Upper lobe of left lung (tissue), 6 donors: ENCODE results near the gene ZNF729. TPM values are rescaled to one million over a fixed set of nuclear protein-coding genes. Genes with fewer than 3 reads are reported as not detected.
A peak's percentile ranks its signal among the peaks of the same experiment; 100 is the strongest.

Experiments
- ATAC-seq, 2 donors: fragments of 200-7000 bp; cut with Tn5 transposase; one replicate each; pipeline ENCODE4 v1.9.1; 2022; ENCODE audit warnings: mild to moderate bottlenecking in 2 of 2, moderate library complexity in 2 of 2; ENCODE audit not compliant: low FRiP score in 2 of 2
- DNase-seq, 2 donors: peaks; one replicate each; pipeline ENCODE4 v3.0.0-alpha.2; 2019 to 2020
- H3K27ac ChIP-seq, 4 donors: fragments of 200-600 bp; sonication (generic); one replicate each; pipeline ENCODE4 v1.5.1; 2016 to 2019
- H3K27me3 ChIP-seq, 4 donors: fragments of 200-600 bp; sonication (generic); one replicate each; pipeline ENCODE4 v1.5.1; 2017 to 2019
- H3K36me3 ChIP-seq, 4 donors: fragments of 200-600 bp; sonication (generic); one replicate each; pipeline ENCODE4 v1.5.1; 2016 to 2019
- H3K4me1 ChIP-seq, 4 donors: fragments of 200-600 bp; sonication (generic); one replicate each; pipeline ENCODE4 v1.5.1; 2018 to 2019
- H3K4me3 ChIP-seq, 4 donors: fragments of 200-600 bp; sonication (generic); one replicate each; pipeline ENCODE4 v1.5.1; 2017 to 2019; ENCODE audit warnings: mild to moderate bottlenecking in 2 of 4, moderate library complexity in 1 of 4
- H3K9me3 ChIP-seq, 4 donors: fragments of 200-600 bp; sonication (generic); one replicate each; pipeline ENCODE4 v1.5.1; 2018 to 2019
- EP300 ChIP-seq, 4 donors: sonication (generic); formaldehyde crosslinking; IDR thresholded peaks; one replicate each; pipeline ENCODE4 v1.5.1; 2017; ENCODE audit warnings: antibody characterized with exemption in 4 of 4, control low read depth in 2 of 4
- POLR2A ChIP-seq, 4 donors: fragments of 450-650 bp; IDR thresholded peaks; one replicate each; pipeline ENCODE4 v1.5.1; 2016 to 2017; ENCODE audit warnings: antibody characterized with exemption in 4 of 4, mild to moderate bottlenecking in 2 of 4
- POLR2AphosphoS5 ChIP-seq, 2 donors: sonication (generic); formaldehyde crosslinking; IDR thresholded peaks; one replicate each; pipeline ENCODE4 v1.5.1; 2017; ENCODE audit warnings: antibody characterized with exemption in 2 of 2
- WGBS, 2 donors: methylation state at CpG; one replicate each; pipeline ENCODE4 v1.1.5; 2017 to 2018; 5-methylcytosine and 5-hydroxymethylcytosine counted together
- total RNA-seq, 6 donors: library from RNA; depleted of rRNA in 4 of 6; stranded (reverse); fragments of >200 nt in 4 of 6; gene quantifications; one replicate each; pipeline versions ENCODE4 v1.1.0 to v1.2.1, GENCODE V29; 2016 to 2021
- TF ChIP-seq, protein P1 (sequence below), 6 experiments: fragments of 450-650 bp in 4 of 6; fragments of 200-600 bp in 2 of 6; sonication (generic) in 2 of 6; IDR thresholded peaks; one replicate each; pipeline ENCODE4 v1.5.1; 2016 to 2019; ENCODE audit warnings: antibody characterized with exemption in 6 of 6
- donor health status: DM: no; HTN: no; CAD: no; lungs with moderate emphysema.
- donor health status: DM: no; HTN: yes; CAD: no; lungs with severe emphysema.

The ZNF729 gene
- total RNA-seq = not detected

DNA sequence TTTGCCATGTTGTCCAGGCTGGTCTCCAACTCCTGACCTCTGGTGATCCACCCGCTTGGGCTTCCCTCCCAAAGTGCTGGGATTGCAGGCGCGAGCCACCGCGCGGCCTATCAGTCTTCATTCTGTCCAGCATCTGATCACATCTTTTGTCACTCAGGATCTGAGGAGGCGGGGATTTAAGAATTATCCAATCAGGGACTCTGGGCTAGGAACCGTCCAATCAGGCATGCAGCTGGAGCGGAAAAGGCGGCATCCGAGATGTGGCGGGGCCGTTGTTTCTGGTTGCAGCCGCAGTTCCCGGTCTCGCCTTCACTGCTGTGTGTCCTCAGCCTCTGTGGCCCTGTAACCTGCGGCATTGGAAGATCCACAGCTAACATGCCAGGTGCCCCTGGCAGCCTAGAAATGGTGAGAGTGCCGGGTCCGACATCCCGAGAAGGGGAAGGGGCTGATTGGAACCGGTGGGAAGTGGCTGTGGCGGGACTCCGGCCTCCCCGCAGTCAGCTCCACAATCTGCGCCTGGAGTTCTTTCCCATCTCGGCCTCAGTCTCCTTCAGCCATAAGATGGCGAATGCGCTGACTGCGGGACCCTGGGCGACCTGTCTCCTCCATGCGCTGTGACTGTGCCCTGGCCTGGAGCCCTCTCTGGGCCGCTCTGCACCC, at the start of gene ZNF729:
TSS of gene ZNF729 (plus strand) at position 291 of the 660 bp plus-strand sequence. CDS start at position 376, 85 bp downstream.
- TF ChIP-seq POLR2AphosphoS5 (IDR thresholded peaks at IDR 0.05) = no peak
- TF ChIP-seq EP300 (IDR thresholded peaks at IDR 0.05) = no peak
- TF ChIP-seq POLR2A (IDR thresholded peaks at IDR 0.05) = no peak
- TF ChIP-seq, protein P1, sequence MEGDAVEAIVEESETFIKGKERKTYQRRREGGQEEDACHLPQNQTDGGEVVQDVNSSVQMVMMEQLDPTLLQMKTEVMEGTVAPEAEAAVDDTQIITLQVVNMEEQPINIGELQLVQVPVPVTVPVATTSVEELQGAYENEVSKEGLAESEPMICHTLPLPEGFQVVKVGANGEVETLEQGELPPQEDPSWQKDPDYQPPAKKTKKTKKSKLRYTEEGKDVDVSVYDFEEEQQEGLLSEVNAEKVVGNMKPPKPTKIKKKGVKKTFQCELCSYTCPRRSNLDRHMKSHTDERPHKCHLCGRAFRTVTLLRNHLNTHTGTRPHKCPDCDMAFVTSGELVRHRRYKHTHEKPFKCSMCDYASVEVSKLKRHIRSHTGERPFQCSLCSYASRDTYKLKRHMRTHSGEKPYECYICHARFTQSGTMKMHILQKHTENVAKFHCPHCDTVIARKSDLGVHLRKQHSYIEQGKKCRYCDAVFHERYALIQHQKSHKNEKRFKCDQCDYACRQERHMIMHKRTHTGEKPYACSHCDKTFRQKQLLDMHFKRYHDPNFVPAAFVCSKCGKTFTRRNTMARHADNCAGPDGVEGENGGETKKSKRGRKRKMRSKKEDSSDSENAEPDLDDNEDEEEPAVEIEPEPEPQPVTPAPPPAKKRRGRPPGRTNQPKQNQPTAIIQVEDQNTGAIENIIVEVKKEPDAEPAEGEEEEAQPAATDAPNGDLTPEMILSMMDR (IDR thresholded peaks at IDR 0.05) = no peak
- Histone ChIP-seq H3K4me1 (no peaks in the 10 kb centered on the region), H3K4me3 (no peak within 1 kb of the TSS), H3K36me3 (no peaks in the 10 kb centered on the region), H3K27me3 (no peaks in the 10 kb centered on the region), H3K27ac (no peak within 1 kb of the TSS), H3K9me3 (peaks cover 0 to 14% (median 5%) of the 10 kb centered on the region in 4 donors)
- ATAC-seq (peak in 1 of 2 donors; percentile 60), DNase-seq (peak in 1 of 2 donors; percentile 37)
- 10% methylated on average over 28 to 32 of the region's 32 CpGs for WGBS, 2 donors

DNA sequence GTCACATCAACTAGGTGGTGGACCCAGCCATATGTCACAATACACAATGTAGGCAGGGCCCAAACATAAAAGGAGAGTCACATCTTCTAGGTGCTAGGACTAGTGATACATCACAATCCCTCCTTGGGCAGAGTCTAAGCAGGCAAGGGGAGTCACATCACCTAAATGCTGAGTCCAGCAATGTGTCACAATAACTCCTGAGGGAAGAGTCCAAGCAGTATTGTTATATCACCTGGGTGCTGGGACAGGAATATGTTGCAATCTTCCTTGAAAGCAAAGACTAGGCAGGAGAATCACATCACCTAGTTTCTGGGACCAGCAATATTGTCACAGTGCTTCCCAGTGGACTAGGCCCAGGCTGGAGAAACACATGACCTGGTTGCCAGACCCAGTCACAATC, 29.4 kb upstream of the ZNF729 start:
- no peak overlapping the region for H3K27ac ChIP-seq
- no peak overlapping the region for H3K4me3 ChIP-seq
- ATAC-seq = no peak
- H3K36me3 ChIP-seq = no peaks in the 10 kb centered on the region
- H3K27me3 ChIP-seq = no peaks in the 10 kb centered on the region
- no peaks in the 10 kb centered on the region for H3K4me1 ChIP-seq
- TF ChIP-seq POLR2A (IDR thresholded peaks at IDR 0.05) (no peak), POLR2AphosphoS5 (IDR thresholded peaks at IDR 0.05) (no peak), EP300 (IDR thresholded peaks at IDR 0.05) (no peak)
- TF ChIP-seq, protein P1 (IDR thresholded peaks at IDR 0.05) = no peak
- H3K9me3 ChIP-seq = peaks cover 0 to 9% (median 2%) of the 10 kb centered on the region in 4 donors
- no peak for DNase-seq

DNA sequence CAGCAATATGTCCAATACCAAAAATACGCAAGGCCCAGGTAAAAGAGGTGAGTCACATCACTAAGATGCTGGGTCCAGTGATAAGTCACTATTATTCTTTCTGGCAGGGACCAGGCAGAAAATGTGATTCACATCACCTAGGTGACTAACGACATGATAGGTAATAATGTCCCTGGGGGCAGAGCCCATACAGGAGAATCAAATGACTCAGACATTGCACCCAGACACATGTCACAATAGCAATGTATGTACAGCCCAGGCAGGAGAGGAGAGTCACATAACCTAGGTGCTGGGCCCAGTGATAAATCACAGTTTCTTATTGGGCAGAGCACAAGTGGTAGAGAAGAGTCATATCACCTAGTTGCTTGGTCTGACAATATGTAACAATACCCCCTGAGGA, 28.9 kb upstream of the ZNF729 start:
- Histone ChIP-seq H3K27me3 (no peaks in the 10 kb centered on the region), H3K36me3 (no peaks in the 10 kb centered on the region), H3K4me1 (no peaks in the 10 kb centered on the region), H3K27ac (no peak overlapping the region), H3K4me3 (no peak overlapping the region), H3K9me3 (peaks cover 0 to 14% (median 2%) of the 10 kb centered on the region in 4 donors)
- ATAC-seq = no peak
- DNase-seq = no peak
- TF ChIP-seq EP300 (IDR thresholded peaks at IDR 0.05) (no peak), POLR2AphosphoS5 (IDR thresholded peaks at IDR 0.05) (no peak), POLR2A (IDR thresholded peaks at IDR 0.05) (no peak)
- TF ChIP-seq, protein P1 (IDR thresholded peaks at IDR 0.05) = no peak
- WGBS, 2 donors = 84 to 90% methylated on average over 2 of the region's 2 CpGs

DNA sequence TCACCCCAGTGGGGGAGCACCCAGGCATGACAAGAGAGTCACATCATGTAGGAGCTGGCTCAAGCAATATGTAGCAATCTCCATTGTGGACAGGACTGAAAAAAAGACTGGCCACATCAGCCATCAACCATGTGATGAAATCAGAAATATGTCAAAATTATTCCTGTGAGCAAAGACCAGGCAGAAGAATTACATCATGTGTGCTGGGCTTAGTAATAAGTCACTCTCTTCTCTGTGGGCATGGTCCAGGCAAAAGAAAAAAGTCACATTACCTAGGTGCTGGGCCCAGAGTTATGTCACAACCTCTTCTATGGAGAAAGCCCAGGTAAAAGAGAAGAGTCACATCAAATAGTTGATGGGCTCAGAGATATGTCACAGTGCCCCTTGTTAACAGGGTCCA, 28.3 kb upstream of the ZNF729 start:
- ATAC-seq (no peak), DNase-seq (no peak)
- no peaks in the 10 kb centered on the region for H3K27me3 ChIP-seq
- H3K4me1 ChIP-seq = no peaks in the 10 kb centered on the region
- no peak overlapping the region for H3K27ac ChIP-seq
- no peaks in the 10 kb centered on the region for H3K36me3 ChIP-seq
- H3K9me3 ChIP-seq = peaks cover 0 to 17% (median 2%) of the 10 kb centered on the region in 4 donors
- H3K4me3 ChIP-seq = no peak overlapping the region
- TF ChIP-seq POLR2AphosphoS5 (IDR thresholded peaks at IDR 0.05) = no peak
- no peak for TF ChIP-seq EP300 (IDR thresholded peaks at IDR 0.05)
- TF ChIP-seq, protein P1 (IDR thresholded peaks at IDR 0.05) = no peak
- TF ChIP-seq POLR2A (IDR thresholded peaks at IDR 0.05) = no peak

DNA sequence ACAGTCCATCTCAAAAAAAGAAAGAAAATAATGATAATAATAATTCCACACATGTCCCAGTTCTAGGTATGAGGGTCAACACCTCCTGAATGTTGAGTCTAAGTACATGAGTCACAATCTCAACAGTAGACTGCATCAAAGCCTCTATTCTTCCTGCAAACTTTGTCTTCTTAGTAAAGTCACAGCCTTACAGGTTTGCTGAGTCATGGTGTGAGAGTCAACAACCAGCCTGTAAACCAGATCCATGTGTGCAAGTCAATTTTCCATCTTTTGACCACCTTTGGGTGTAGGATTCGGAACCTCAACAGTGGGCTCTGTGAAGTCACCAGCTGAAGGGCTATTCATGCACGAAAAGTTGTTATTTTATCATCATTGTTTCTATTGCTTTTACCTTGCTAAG, 25.7 kb upstream of the ZNF729 start:
- TF ChIP-seq EP300 (IDR thresholded peaks at IDR 0.05) (no peak), POLR2A (IDR thresholded peaks at IDR 0.05) (no peak), POLR2AphosphoS5 (IDR thresholded peaks at IDR 0.05) (no peak)
- TF ChIP-seq, protein P1 (IDR thresholded peaks at IDR 0.05) = no peak
- no peaks in the 10 kb centered on the region for H3K4me1 ChIP-seq
- H3K4me3 ChIP-seq = no peak overlapping the region
- H3K27me3 ChIP-seq = no peaks in the 10 kb centered on the region
- 79 to 80% methylated on average over 2 of the region's 2 CpGs for WGBS, 2 donors
- peaks cover 0 to 22% (median 2%) of the 10 kb centered on the region in 4 donors for H3K9me3 ChIP-seq
- ATAC-seq = no peak
- H3K36me3 ChIP-seq = no peaks in the 10 kb centered on the region
- DNase-seq = no peak
- no peak overlapping the region for H3K27ac ChIP-seq
